GM10266 (cell line): ENCODE measurements around the gene GCA.

Source experiments
- DNase-seq: peaks from one replicate; pipeline ENCODE4 v3.0.0; 2012; ENCODE audit errors: extremely low spot score
- TF ChIP-seq, protein P1 (sequence below): IDR thresholded peaks from 2 replicates; pipeline ENCODE4 v1.5.1; 2012; ENCODE audit warnings: mild to moderate bottlenecking, low read depth; ENCODE audit not compliant: control insufficient read depth, insufficient read depth; ENCODE audit errors: missing control alignments

Gene GCA

DNA sequence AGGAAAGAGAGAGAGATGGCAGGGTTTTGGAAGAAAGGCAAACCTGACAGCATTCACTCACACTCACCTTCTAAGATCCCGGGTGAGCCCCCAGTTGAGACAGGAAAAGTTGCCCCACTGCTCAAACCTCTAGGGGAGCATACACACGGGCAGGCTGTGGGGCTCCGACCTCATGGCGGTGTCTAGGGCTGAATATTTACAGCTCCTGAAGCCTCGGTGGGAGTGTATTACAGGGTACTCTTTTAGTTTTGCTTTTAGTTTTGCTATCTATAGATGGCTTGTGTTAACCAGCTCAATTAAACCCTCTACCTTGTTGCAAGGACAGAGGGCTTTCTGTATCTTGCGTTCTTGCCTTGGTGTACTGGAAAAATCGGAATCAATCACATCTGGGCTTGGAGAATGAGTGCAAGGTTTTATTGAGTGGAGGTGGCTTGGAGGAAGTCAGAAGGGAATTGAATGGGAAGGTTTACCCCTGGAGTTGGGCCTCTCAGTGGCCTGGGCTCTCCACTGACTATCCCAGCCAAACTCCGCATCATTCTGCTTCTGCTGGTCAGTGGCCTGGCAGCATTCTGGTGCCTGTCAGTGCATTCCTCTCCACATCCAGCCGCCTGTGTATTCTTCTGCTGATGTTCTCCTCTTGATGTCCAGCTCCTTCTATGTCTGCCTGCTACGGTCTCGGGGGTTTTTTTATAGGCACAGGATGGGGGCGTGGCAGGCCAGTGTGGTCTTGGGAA, 15.3 kb upstream of the GCA start:
- no peak for DNase-seq
- TF ChIP-seq, protein P1, sequence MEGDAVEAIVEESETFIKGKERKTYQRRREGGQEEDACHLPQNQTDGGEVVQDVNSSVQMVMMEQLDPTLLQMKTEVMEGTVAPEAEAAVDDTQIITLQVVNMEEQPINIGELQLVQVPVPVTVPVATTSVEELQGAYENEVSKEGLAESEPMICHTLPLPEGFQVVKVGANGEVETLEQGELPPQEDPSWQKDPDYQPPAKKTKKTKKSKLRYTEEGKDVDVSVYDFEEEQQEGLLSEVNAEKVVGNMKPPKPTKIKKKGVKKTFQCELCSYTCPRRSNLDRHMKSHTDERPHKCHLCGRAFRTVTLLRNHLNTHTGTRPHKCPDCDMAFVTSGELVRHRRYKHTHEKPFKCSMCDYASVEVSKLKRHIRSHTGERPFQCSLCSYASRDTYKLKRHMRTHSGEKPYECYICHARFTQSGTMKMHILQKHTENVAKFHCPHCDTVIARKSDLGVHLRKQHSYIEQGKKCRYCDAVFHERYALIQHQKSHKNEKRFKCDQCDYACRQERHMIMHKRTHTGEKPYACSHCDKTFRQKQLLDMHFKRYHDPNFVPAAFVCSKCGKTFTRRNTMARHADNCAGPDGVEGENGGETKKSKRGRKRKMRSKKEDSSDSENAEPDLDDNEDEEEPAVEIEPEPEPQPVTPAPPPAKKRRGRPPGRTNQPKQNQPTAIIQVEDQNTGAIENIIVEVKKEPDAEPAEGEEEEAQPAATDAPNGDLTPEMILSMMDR, result no peak

DNA sequence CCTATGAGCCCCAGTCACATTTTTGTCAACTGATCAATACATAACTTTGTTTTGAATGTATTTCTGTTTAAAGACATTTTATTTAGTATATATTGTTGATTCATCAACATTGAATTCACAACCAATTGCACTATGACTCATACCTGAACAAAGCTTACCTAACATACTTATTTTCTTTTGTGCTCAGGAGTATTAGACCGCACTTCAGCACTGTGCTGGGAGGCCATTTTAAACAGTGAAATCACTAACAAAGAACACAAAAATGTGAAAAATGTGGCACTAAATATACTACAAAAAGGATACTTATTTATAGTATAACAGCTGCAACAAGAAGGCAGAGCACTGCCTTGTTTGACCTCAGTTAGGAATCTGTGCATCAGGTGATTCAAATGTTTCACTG, 13.1 kb upstream of the GCA start:
- TF ChIP-seq, protein P1, result no peak

DNA sequence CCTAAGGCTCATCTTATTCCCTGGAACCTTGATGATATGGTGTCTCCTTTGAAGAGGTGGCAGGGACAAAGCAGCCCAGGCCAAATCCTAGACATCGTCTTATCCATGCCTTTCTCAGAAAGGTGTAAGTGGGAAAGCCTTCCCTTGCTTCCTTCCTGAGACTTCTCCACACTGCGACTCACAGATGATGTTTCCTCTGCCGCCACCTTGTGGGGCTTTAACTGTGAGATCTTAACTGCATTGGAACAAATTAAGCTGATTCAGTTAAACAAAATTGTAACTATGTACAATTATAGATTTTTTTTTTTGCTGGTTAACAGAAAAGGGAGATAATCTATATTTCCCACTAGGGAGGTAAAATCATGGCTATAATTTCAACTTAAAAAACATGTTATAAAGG, 10.0 kb upstream of the GCA start:
- TF ChIP-seq, protein P1, result peak; percentile 67
- no peak for DNase-seq

More for the DNA sequence above, 13.1 kb upstream of the GCA start:
- no peak for DNase-seq

DNA sequence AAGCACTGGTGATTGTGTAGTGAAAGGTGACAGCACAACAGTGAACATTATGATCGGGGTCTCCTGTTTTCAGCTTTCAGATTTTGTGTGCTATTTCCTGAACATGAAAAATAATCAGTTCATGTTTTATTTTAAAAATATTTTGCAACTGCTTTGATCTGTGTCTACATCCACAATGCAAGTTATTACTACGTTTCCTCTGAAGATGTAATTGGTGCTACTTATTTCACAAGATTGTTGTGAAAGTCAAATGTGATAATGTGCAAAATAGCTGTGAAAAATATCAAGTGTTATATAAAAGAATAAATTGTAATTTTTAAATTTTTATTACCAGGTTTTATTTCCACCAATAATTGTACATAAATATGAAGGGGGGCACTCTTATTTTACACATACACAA, 6.1 kb upstream of the GCA start:
- TF ChIP-seq, protein P1, result no peak
- no peak for DNase-seq

DNA sequence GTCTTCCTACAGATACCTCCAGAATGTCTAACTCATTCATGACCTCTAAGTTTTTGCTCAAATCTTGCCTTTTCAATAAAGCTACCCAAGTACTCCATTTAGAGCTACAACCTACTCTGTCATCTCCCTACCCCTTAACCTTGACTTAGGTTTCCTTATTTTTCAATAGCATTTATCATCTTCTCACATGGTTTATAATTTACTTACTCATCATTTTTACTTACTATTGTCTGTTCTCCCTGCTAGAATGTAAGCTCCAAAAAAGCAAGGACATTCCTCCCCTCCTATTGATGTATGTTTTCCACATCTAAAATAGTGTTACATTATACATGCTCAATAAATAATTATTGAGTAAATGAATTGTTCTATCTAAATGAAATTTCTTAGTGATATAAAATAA, 3.1 kb upstream of the GCA start:
- TF ChIP-seq, protein P1, result no peak
- no peak for DNase-seq

DNA sequence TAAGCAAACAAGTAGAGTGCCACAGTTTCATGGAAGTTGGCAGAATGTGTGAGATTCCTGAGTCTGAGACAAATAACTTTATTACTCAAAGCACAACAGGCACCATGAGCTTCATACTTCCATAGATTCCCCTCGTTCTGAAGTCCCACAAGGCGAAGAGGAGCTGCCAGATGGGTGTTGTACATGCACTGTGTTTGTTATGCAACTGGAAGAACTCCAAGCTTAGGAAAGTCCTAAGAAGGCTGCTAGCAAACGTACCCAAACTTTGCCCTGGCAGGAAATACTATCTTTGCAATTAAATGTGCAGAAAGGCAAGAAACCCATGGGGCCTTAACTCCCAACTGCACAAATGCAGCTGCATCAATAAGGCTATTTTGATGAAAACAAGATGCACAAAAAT, 1.6 kb upstream of the GCA start:
- no peak for DNase-seq
- TF ChIP-seq, protein P1, result no peak

DNA sequence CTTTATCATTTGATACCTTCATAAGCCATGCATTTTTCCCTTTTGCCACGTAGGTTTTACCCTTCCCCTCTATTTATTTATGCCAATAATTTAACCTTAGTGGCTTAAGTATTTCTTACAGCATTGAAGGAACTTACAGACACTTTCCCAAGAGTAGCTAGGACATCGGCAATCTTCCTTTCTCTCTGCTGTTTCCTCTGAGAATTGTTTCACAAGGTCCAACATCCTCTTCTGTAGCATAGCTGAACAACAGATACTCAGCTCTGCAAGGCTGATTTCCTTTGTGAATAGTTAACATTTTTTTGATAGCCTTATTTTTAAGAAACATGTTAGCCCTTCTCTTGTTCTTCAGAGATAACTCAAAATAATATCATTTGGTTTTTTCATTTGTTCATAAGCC, 1.1 kb upstream of the GCA start:
- no peak for DNase-seq
- TF ChIP-seq, protein P1, result no peak
